ENCODE results near the gene TMOD1.

DNA sequence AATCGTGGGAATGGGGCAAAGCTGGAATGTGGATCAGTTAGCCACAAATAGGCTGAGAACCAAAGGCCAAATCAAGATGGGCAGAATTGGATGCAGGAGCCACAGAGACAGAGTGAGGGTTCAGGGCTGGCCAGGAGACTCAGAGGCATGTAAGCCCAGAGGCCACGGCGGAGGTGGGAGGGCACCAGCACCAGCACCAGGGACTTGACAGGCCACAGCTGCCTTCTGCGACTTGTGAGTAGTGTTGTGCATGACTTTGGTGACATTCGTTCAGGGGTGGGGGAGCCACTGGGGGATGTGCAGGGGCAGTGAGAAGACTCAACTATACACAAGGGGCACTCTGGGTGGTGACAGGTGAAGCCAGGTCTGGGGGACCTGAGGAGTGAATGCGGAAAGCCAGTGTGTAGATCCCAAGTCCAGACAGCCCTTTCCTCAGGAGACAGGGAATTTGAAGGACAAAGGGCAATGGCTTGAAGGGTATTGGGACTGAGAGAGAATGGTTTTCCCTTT is 53.2 kb downstream of the TMOD1 start:
- TF ChIP-seq, protein P1, sequence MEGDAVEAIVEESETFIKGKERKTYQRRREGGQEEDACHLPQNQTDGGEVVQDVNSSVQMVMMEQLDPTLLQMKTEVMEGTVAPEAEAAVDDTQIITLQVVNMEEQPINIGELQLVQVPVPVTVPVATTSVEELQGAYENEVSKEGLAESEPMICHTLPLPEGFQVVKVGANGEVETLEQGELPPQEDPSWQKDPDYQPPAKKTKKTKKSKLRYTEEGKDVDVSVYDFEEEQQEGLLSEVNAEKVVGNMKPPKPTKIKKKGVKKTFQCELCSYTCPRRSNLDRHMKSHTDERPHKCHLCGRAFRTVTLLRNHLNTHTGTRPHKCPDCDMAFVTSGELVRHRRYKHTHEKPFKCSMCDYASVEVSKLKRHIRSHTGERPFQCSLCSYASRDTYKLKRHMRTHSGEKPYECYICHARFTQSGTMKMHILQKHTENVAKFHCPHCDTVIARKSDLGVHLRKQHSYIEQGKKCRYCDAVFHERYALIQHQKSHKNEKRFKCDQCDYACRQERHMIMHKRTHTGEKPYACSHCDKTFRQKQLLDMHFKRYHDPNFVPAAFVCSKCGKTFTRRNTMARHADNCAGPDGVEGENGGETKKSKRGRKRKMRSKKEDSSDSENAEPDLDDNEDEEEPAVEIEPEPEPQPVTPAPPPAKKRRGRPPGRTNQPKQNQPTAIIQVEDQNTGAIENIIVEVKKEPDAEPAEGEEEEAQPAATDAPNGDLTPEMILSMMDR (IDR thresholded peaks at IDR 0.05; ENCODE audit: low read depth, low read length), result no peak
- no peak for TF ChIP-seq EZH2phosphoT487 (IDR thresholded peaks at IDR 0.05; ENCODE audit: low read depth)

Measured in OCI-LY3 (cell line).